ENCODE data around the gene TP53BP2.
"Not testable (repeated sequence)": the region's sequence is repeated elsewhere in the genome, so short reads cannot be mapped to it uniquely, and the experiment has no call there.

The TP53BP2 gene

GRCh38 chr1:223742856-223743517, 102.8 kb downstream of the TP53BP2 start:
- no peak for DNase-seq (ENCODE audit: low read depth)

GRCh38 chr1:223741861-223742260, 103.9 kb downstream of the TP53BP2 start:
- no peak for DNase-seq (ENCODE audit: low read depth)

GRCh38 chr1:223740038-223740736, 105.6 kb downstream of the TP53BP2 start:
- DNase-seq (ENCODE audit: low read depth), result not testable (repeated sequence)

GRCh38 chr1:223739366-223740037, 106.2 kb downstream of the TP53BP2 start:
- DNase-seq (ENCODE audit: low read depth), result no peak

GRCh38 chr1:223738465-223739365, 107.0 kb downstream of the TP53BP2 start:
- no peak for DNase-seq (ENCODE audit: low read depth)

GRCh38 chr1:223737342-223737741, 108.4 kb downstream of the TP53BP2 start:
- DNase-seq (ENCODE audit: low read depth), result no peak

- not testable (repeated sequence) for DNase-seq (ENCODE audit: low read depth)
Observed at GRCh38 chr1:223736638-223737037, 109.1 kb downstream of the TP53BP2 start.

- DNase-seq (ENCODE audit: low read depth), result no peak
Observed at GRCh38 chr1:223733898-223734852, 111.6 kb downstream of the TP53BP2 start.

GRCh38 chr1:223732993-223733798, 112.6 kb downstream of the TP53BP2 start:
- no peak for DNase-seq (ENCODE audit: low read depth)

GRCh38 chr1:223731133-223731770, 114.5 kb downstream of the TP53BP2 start:
- no peak for DNase-seq (ENCODE audit: low read depth)

- no peak for DNase-seq (ENCODE audit: low read depth)
Observed at GRCh38 chr1:223730479-223731132, 115.1 kb downstream of the TP53BP2 start.

- no peak for DNase-seq (ENCODE audit: low read depth)
Observed at GRCh38 chr1:223729906-223730305, 115.8 kb downstream of the TP53BP2 start.
